Inflammatory macrophage (primary cell): ENCODE data around the gene ATRX.
A peak's percentile ranks its signal among the peaks of the same experiment; 100 is the strongest.
"Not testable (repeated sequence)": the region's sequence is repeated elsewhere in the genome, so short reads cannot be mapped to it uniquely, and the experiment has no call there.

Source experiments
- DNase-seq, 2 donors: peaks; one replicate each; pipeline ENCODE4 v3.0.0-alpha.2; 2020 to 2022

Gene ATRX

DNA sequence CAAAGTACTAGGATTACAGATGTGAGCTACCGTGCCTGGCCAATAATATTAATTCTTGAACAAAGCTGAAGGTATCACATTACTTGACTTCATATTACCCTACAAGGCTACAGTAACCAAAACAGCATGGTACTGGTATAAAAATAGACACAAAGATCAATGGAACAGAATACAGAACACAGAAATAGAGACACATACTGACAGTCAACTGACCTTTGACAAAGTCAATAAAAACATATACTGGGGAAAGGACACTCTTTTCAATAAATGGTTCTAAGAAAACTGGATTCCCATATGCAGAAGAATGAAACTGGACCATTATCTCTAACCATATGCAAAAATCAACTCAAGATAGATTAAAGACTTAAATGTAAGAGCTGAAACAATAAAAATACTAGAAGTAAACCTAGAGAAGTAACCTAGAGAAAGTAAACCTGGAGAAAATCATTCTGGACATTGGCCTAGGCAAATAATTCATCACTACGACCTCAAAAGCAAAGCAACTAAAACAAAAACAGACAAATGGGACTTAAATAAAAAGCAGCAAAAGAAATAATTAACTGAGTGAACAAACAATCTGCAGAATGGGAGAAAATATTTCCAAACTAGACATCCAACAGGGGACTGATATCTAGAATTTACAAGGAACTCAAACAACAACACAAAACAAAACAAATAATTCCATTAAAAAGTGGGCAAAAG is 182.2 kb downstream of the ATRX start:
- no peak for DNase-seq

DNA sequence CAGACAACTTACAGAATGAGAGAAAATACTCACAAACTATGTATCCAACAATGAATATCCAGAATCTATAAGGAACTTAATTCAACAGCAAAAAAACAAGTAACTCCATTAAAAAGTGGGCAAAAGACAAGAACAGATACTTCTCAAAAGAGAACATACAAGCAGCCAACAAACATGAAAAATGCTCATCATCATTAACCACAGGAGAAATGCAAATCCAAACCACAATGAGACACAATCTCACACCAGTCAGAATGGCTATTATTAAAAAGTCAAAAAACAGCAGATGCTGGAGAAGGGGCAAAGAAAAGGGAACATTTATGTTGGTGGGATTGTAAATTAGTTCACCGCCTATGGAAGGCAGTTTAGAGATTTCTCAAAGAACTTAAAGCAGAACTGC is 188.5 kb downstream of the ATRX start:
- DNase-seq, result no peak

DNA sequence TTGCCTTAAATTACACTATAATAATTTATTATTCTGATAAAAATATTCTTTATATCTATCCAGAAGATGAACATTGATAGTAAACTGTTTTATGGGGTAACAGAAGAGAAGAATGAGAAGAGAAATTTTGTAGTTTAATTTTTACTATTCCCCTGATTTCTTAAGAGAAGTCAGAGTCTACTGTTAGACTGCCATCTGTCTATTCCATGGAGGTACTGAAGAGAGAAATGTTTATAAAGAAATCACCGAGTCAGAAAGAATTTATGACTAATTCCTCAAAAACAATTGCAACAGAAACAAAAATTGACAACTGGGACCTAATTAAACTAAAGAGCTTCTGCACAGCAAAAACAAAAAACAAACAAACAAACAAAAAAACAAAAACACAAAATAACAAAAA is 188.9 kb downstream of the ATRX start:
- DNase-seq, result no peak

DNA sequence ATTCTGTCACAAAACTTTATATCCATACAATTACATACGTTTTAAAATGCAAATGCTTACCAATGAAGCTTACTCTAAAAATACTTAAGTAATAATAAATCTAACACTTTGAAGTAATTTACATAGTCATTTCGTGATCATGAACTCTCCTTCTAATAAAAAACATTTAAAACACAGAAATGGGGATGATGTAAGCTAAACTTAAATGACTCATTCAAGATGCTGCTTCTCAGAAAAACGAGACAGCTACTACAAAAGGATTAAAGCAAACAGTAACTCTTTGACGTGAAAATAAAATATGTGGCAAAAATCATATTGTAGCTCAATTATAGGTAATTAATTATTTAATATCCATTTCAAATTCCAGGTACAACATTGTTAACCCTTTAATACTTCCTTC is 190.2 kb downstream of the ATRX start:
- DNase-seq, result no peak

DNA sequence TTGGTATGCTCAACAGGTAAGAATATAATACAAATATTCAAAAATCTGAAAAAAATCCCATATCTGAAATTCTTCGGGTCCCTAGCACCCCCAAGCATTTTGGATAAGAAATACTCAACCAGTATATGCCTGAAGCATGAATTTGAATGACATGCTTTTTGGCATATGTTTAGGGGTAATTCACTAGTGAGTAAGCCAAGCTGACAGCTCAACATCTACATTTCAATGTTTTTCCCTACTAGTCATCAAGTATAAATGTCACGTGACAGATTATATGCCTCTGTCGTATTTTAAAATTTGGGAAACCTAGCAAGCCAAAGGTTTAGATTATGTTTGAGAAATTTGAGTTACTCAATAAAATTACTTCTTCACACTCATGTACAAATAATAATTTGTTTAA is 213.7 kb downstream of the ATRX start:
- DNase-seq, result no peak

DNA sequence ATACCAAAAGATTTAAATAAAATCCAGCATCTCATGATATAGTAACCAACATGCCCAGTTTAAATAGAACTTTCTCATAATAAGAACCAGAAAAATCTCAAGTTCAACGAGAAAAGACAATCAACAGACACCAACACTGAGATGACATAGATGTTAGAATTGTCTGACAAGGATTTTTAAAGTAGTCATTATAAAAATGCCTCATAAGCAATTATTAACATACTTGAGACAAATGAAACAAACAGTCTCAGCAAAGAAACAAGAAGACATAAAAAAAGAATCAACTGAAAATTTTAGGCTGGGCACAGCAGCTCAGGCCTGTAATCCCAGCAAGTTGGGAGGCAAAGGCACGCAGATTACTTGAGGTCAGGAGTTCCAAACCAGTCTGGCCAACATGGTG is 220.7 kb downstream of the ATRX start:
- no peak for DNase-seq

DNA sequence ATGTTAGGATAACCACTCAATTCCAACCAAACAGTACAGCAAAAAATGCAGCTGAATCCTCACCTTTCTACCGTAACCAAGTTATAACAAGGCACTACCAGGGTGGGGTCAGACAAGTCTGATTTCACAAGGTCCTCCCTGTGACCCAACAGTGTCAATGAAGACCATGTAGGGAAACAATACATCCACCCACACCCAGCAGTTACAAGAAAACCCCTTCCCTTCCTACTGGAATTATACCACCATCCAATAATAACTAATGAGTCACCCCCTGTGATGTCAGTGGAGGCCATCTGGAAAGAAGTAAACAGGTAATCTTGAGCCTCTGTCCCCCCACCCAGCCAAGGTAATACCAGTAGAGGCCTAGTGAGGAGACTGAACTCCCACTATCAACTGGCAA is 221.2 kb downstream of the ATRX start:
- DNase-seq, result no peak

DNA sequence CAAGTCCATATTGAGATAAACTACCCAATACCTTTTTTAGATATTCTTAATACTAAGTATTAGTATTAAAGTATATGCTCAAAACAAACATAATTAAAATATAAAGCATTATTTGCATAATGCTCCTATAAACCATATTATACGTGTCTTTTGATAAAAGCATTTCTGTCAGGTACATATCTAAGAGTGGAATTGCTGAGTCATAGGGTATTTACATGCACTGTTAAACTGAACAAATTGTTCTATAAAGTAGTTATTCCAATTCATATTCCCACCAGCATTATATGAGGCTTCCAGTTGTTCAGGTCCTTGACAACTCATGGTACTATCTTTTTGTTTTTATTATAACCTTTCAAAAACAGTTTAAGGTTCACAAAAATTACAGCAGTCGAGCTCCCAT is 224.6 kb downstream of the ATRX start:
- DNase-seq, result no peak

DNA sequence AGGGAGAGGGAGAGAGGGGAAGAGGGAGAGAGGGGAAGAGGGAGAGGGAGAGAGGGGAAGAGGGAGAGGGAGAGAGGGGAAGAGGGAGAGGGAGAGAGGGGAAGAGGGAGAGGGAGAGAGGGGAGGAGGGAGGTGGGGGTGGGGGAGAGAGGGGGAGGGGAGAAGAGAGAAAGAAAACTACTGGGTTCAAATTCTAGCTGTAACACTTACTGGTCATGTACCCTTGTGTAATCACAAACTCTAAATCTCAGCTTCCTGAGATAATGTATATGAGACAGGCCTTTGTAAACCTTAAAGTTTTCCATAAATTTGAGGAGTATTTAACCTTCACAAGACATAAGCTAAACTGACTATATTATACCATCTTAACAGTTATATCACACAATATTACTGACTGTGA is 229.7 kb downstream of the ATRX start:
- no peak for DNase-seq

DNA sequence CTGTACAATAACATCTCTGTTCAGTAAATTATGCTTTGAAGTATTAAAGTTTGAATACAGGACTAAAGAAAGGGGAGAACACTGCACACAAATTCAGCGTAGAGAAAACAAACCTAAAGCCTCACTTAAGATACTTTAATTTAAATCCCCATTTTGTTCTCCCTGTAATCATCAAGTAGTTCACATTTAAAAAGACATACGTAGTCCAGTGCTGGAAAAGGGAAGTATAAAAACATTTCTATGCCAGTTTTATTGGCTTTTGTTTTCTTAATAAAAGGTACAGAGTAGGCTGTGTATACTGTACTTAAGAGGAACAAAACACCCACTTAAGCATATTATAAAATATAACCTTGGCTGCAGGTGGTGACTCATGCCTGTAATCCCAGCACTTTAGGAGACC is 237.3 kb downstream of the ATRX start:
- no peak for DNase-seq

DNA sequence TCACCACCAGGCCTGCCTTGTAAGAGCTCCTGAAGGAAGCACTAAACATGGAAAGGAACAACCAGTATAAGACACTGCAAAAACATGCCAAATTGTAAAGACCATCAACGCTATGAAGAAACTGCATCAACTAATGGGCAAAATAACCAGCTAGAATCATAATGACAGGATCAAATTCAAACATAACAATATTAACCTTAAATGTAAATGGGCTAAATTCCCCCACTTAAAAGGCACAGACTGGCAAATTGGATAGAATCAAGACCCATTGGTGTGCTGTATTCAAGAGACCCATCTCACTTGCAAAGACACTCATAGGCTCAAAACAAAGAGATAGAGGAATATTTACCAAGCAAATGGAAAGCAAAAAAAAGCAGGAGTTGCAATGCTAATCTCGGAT is 246.2 kb downstream of the ATRX start:
- DNase-seq, result not testable (repeated sequence)

DNA sequence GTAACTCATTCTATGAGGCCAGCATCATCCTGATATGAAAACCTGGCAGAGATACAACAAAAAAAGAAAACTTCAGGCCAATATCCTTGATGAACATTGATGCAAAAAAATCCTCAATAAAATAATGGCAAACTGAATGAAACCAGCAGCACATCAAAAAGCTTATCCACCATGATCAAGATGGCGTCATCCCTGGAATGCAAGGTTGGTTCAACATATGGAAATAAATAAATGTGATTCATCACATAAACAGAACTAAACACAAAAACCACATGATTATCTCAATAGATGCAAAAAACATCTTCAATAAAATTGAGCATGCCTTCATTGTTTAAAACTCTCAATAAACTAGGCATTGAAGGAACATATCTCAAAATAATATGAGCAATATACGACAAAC is 254.8 kb downstream of the ATRX start:
- DNase-seq, result not testable (repeated sequence)

DNA sequence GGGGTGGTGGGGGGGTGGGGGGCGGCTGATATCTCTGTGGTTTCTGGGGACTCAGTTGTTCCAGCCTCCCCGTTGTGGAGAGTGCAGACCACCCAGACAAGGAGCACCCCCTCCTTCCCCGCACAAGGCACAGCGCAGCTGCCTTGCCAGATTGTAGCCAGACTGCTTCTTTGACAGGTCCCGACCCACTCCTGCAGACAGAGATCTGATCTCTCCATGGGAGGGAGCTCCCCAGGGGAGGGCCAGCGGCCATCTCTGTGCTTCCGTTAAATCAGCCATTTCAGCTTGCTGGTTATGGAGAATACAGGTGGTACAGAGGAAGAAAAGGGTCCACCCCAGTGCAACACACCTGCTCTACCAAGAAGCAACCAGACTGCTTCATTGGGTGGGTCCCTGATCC is 258.0 kb downstream of the ATRX start:
- no peak for DNase-seq

DNA sequence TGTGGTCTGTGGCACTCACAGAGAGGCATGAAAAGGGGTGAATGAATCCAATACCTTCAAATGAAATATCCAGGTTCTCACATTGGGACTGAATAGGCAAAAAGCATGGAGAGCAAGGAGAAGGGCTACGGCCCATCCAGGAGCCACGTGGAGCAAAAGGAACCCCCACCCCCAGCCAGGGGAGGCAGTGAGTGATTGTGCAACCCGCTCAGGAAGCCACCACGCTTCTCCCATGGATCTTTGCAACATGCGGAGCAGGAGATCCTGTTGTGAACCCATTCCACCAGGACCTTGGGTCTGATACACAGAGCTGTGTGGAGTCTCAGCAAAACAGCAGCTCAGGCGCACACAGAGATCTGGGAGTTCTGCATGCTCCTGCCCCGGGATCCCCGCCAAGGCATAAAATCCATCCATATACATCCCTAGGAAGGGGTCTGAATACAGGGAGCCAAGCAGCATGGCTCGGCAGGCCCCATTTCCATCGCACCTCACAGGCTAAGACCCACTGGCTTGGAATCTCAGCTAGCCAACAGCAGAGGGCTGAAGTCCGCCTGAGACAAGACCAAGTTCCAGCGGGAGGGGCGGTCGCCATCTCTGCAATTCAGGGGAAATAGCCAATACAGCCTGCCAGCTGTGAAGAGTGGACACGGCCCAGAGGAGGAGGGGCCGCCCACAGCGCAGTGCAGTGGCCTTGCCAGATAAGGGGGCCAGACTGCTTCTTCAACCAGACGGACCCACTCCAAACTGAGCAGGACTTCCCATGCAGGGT is 258.6 kb downstream of the ATRX start:
- no peak for DNase-seq

DNA sequence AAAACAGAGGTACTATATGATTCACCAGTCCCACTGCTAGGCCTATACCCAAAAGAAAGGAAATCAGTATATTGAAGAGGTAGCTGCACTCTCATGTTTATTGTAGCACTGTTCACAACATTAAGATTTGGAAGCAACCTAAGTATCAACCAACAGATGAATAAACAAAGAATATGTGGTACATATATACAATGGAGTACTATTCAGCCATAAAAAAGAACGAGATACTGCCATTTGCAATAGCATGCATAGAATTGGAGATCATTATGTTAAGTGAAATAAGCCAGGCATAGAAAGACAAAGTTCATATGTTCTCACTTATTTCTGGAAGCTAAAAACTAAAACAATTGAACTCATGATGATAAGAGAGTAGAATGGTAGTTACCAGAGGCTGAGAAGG is 266.3 kb downstream of the ATRX start:
- no peak for DNase-seq

DNA sequence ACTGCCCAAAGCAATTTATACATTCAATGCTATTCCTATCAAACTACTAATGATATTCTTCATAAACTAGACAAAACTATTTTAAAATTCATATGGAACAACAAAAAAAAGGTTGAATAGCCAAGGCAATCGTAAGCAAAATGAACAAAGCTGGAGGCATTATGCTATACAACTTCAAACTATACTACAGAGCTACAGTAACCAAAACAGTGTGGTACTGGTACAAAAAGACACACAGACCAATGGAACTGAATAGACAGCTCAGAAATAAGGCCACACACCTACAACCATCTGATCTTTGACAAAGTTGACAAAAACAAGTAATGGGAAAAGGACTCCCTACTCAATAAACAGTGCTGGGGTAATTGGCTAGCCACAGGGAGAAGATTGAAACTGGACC is 271.8 kb downstream of the ATRX start:
- no peak for DNase-seq

DNA sequence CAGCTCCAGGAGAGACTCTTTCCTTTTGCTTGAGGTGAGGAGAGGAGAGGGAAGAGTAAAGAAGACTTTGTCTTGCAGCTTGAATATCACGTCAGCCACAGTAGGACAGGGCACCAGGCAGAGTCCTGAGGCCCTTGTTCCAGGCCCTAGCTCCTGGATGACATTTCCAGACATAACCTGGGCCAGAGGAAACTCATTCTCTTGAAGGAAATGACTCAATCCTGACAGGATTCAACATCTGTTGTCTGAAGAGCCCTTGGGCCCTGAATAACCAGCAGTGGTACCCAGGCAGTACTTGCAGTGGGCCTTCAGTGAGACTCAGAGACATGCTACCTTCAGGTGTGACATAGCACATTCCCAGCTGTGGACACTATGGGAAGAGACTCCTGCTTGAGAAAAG is 276.0 kb downstream of the ATRX start:
- no peak for DNase-seq

DNA sequence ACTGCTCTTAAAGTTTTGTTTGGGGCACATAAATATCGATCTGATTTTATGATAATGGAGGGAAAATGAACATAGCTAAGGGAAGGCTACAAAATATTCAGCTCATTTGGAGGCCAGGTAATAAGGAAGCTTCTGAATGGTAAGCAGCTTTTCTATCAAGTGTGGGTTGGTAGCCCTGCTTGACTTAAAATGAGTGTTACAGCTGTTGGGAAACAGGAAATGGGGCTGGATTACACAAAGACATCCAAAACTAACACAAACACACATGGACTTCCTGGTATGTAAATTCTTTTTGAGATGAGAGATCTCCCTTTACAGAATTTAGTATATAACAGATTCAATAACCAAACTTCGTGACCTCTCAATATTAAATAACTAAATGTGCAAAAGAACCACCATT is 280.8 kb downstream of the ATRX start:
- peak; percentile 42 to 51 for DNase-seq

DNA sequence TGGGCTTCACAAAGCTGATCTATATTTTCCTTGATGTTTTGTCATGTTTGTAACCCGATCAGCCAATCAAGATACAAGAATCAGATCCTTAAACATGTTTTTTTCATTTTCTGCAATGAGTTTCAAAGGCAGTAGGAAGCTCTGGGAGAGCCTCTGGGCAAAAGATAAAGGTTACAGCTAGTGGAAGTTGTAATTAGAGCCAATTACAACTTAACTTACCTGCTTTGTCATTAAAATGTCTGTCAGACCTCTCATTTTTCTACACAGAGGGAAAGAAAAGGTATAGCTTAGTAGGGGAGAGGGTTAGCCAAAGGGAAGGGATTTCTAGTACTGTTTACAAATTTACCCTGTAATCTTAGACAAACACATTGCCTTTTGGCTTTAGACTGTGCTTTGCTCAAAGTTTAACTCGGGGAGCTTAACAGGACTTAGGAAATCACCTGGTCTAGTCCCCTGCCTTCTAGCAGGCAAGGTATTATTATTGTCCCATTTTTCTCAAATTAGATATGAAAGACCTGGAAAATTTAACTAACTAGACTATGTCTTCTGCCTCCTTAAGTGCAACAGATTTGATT is 283.0 kb downstream of the ATRX start:
- no peak for DNase-seq

DNA sequence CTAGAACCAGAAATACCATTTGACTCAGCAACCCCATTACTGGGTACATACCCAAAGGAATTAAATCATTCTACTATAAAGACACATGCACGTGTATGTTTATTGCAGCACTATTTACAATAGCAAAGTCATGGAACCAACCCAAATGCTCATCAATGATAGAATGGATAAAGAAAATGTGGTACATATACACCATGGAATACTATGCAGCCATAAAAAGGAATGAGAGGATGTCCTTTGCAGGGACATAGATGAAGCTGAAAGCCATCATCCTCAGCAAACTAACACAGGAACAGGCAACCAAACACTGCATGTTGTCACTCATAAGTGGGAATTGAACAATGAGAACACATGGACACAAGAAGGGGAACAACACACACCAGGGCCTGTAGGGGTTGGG is 285.9 kb downstream of the ATRX start:
- not testable (repeated sequence) for DNase-seq

DNA sequence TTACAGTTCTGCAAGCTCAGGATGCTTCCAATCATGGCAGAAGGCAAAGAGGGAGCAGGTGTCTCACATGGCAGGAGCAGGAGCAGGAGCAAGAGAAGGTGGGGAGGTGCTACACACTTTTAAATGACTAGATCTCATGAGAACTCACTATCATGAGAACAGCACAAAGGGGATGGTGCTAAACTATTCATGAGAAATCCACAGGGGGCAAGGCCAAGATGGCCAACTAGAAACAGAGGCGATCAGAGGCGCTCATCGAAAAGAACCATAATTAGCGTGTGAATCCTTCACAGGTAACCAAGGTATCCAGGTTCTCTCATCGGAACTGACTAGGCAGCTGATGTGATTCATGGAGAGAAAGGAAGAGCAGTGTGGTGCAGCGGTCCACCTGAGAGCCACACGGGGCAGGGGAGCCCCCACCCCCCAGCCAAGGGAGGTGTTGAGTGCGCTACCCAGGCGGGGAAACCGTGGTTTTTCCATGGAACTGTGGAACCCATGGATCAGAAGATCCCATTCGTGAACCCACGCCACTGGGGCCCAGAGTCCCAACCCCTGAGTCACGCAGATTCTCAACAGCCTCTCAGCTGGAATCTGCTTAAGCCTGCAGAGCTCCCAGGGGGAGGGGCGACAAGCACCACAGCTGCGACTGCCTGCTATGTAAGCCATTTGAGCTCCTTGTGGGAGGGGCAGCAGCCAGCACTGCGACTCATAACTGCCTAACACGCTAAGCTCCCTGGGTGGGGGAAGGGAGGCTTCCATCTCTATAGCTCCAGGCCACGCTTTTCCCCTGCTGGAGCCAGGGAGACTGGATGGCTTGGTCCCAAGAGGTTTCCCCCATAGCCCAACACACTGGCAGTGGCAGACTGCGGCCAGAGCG is 292.1 kb downstream of the ATRX start:
- DNase-seq, result no peak

DNA sequence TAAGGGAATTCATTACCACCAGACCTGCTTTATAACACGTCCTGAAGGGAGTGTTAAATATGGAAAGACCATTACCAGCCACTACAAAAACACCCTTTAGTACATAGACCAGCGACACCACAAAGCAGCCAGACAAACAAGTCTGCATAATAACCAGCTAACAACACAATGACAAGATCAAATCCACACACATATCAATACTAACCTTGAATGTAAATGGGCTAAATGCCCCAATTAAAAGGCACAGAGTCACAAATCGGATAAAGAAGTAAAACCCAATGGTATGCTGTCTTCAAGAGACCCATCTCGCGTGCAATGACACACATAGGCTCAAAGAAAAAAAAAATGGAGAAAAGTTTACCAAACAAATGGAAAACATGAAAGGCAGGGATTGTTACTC is 302.0 kb downstream of the ATRX start:
- no peak for DNase-seq

DNA sequence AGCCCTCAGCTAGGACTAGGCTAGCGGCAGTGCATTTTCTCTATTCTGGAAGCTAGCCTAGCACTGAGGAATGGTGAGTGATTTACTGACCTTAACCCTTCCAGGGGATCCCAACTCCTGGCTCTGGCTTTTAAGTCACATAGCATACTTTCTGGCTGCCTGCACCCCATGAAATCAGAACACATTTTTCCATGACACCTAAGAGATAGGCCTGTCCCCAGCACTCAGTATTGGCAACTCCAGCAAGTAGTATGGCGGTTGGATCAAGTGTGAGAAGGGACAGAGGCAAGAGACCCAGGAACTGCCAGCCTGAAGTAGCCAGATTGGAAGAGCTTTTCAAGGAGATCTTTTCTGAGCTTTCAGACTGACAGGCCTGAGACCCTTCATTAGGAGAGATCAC is 330.6 kb downstream of the ATRX start:
- no peak for DNase-seq
